ENCODE measurements around the gene BRS3. TPM values are rescaled to one million over a fixed set of nuclear protein-coding genes. Genes with fewer than 3 reads are reported as not detected.

Gene BRS3
- total and polyA plus RNA-seq, 10 of the 15 experiments (the other 5 are each of a cell fraction or from before 2014, with no cell fraction given): not detected

- in situ Hi-C loops (cut with MboI) (no loop called here), intact Hi-C loops (cut with micrococcal nuclease; ENCODE audit: unreplicated experiment) (no loop called here)
- H4K20me1 ChIP-seq (ENCODE audit: control insufficient read depth, insufficient read depth): no peaks in the 10 kb centered on the region
- H3K36me3 ChIP-seq (ENCODE audit: control insufficient read depth in 2 of 2, insufficient read depth in 2 of 2, low read length in 1 of 2): no peaks in the 10 kb centered on the region
- H2AFZ ChIP-seq (ENCODE audit: control insufficient read depth, low read depth, low read length): no peak overlapping the region
- CTCF ChIA-PET: no interaction called here
- POLR2A ChIA-PET: no interaction called here
- H3K27ac ChIP-seq (ENCODE audit: control insufficient read depth, insufficient read depth): no peak overlapping the region
- no peaks in the 10 kb centered on the region for H3K79me2 ChIP-seq (ENCODE audit: control insufficient read depth, insufficient read depth, low read length)
- TF ChIP-seq EP300 (IDR thresholded peaks at IDR 0.05; ENCODE audit: borderline replicate concordance in 1 of 2, control insufficient read depth in 1 of 2, low read depth in 2 of 2, low read length in 2 of 2) (no peak), BRCA1 (IDR thresholded peaks at IDR 0.05; ENCODE audit: low read depth, low read length) (no peak), ZSCAN29 (IDR thresholded peaks at IDR 0.05) (no peak), MEF2A (IDR thresholded peaks at IDR 0.05; ENCODE audit: insufficient read depth, low read depth, low read length) (no peak), TAF1 (IDR thresholded peaks at IDR 0.05; ENCODE audit: borderline replicate concordance, low read depth, low read length) (no peak)
- DNase-seq (ENCODE audit: low read depth, low spot score) (no peak), FAIRE-seq (no peak), ATAC-seq (no peak)
- RAD21 ChIA-PET (ENCODE audit: unreplicated experiment): no interaction called here
- H3K9me3 ChIP-seq (replicated peaks; ENCODE audit: control insufficient read depth, insufficient read depth, low read length): no peaks in the 10 kb centered on the region
- H3K4me3 ChIP-seq: no peak overlapping the region
- H3K4me1 ChIP-seq (ENCODE audit: control insufficient read depth, insufficient read depth, low read length): no peaks in the 10 kb centered on the region
- no peaks in the 10 kb centered on the region; a peak in 1 of 4 replicates for H3K27me3 ChIP-seq (replicated peaks in 1 of 2; ENCODE audit: control insufficient read depth in 2 of 2, insufficient read depth in 2 of 2, low read length in 1 of 2)
- SMC1A ChIA-PET (ENCODE audit: uncharacterized antibody, unreplicated experiment): no interaction called here
- H3K4me2 ChIP-seq (ENCODE audit: control insufficient read depth, insufficient read depth): no peak overlapping the region
- BruUV-seq (replicated peaks): no TSS peak
- no peak overlapping the region for H3K9ac ChIP-seq (ENCODE audit: control insufficient read depth, insufficient read depth, low read length)
- WGBS (ENCODE audit: insufficient coverage, insufficient replicate concordance, low lambda C conversion rate, missing lambda C conversion rate): 14% methylated on average over 3 of the region's 3 CpGs
Observed at GRCh38 chrX:136541294-136541693, 53.5 kb downstream of the BRS3 start.

DNA sequence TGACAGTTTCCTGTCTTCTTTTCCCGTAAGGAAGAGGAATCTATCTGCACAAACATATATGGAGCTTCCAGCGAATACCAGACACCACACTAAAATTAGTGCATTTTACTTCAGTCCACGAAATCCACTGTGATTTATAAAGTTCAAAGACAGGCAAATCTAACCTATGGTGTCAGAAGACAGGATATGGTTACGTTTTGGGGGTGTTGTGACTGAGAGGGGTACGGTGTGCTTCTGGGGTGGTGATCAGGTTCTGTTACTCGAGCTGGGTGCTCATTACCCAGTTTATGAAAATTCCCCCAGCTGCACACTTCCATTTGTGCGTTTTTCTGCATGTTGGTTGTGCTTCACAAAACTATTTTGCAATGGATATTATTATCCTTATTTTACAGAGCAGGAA, 54.5 kb downstream of the BRS3 start:
- Histone ChIP-seq H3K4me1 (ENCODE audit: control insufficient read depth, insufficient read depth, low read length) (no peaks in the 10 kb centered on the region), H3K27ac (ENCODE audit: control insufficient read depth, insufficient read depth) (no peak overlapping the region), H4K20me1 (ENCODE audit: control insufficient read depth, insufficient read depth) (no peaks in the 10 kb centered on the region), H3K4me2 (ENCODE audit: control insufficient read depth, insufficient read depth) (no peak overlapping the region), H3K9me3 (replicated peaks; ENCODE audit: control insufficient read depth, insufficient read depth, low read length) (no peaks in the 10 kb centered on the region), H3K27me3 (replicated peaks in 1 of 2; ENCODE audit: control insufficient read depth in 2 of 2, insufficient read depth in 2 of 2, low read length in 1 of 2) (no peaks in the 10 kb centered on the region; a peak in 1 of 4 replicates), H3K4me3 (no peak overlapping the region), H2AFZ (ENCODE audit: control insufficient read depth, low read depth, low read length) (no peak overlapping the region), H3K36me3 (ENCODE audit: control insufficient read depth in 2 of 2, insufficient read depth in 2 of 2, low read length in 1 of 2) (no peaks in the 10 kb centered on the region), H3K9ac (ENCODE audit: control insufficient read depth, insufficient read depth, low read length) (no peak overlapping the region), H3K79me2 (ENCODE audit: control insufficient read depth, insufficient read depth, low read length) (no peaks in the 10 kb centered on the region)
- DNase-seq (ENCODE audit: low read depth, low spot score) (no peak), ATAC-seq (no peak), FAIRE-seq (no peak)
- TF ChIP-seq ZBTB11 (CRISPR knock-in tag; IDR thresholded peaks at IDR 0.05): no peak
- TF ChIP-seq HDGF (IDR thresholded peaks at IDR 0.05): no peak
- no peak for TF ChIP-seq ZNF384 (IDR thresholded peaks at IDR 0.05; ENCODE audit: borderline replicate concordance, low read depth, low read length)
- no peak for TF ChIP-seq RCOR1 (conservative IDR thresholded peaks at IDR 0.05; ENCODE audit: low read depth, low read length)
- TF ChIP-seq IRF4 (IDR thresholded peaks at IDR 0.05; ENCODE audit: low read depth, low read length): no peak
- no peak for TF ChIP-seq YBX1 (IDR thresholded peaks at IDR 0.05)
- ChIA-PET POLR2A (no interaction called here), CTCF (interaction anchor here (0.9 kb wide), 1 partner anchor 152 kb away, joined by 3 read pairs; no protein-coding TSS in a partner anchor), SMC1A (ENCODE audit: uncharacterized antibody, unreplicated experiment) (interaction anchor here (0.7 kb wide), 1 partner anchor 1295 kb away, joined by 4 read pairs; no protein-coding TSS in a partner anchor), RAD21 (ENCODE audit: unreplicated experiment) (interaction anchor here (0.6 kb wide), 1 partner anchor 146 kb away, joined by 3 read pairs; no protein-coding TSS in a partner anchor)
- no TSS peak for BruUV-seq (replicated peaks)
- intact Hi-C loops (cut with micrococcal nuclease; ENCODE audit: unreplicated experiment): no loop called here
- 20% methylated on average over 7 of the region's 7 CpGs for WGBS (ENCODE audit: insufficient coverage, insufficient replicate concordance, low lambda C conversion rate, missing lambda C conversion rate)
- in situ Hi-C loops (cut with MboI): no loop called here

Measured in GM12878 (cell line).